HEK293 (cell line): ENCODE results near the gene PRPF31.

Experiments
- FEZF1 ChIP-seq: fragments of 450-650 bp; formaldehyde crosslinking; IDR thresholded peaks from 2 replicates; pipeline ENCODE4 v1.5.1; 2016; ENCODE audit warnings: missing biosample characterization, missing genetic modification characterization
- GLI4 ChIP-seq: fragments of 450-650 bp; formaldehyde crosslinking; IDR thresholded peaks from 2 replicates; pipeline ENCODE4 v1.5.1; 2016; ENCODE audit warnings: missing biosample characterization, missing genetic modification characterization
- GLIS1 ChIP-seq: fragments of 450-650 bp; formaldehyde crosslinking; IDR thresholded peaks from 2 replicates; pipeline ENCODE4 v1.5.1; 2016; ENCODE audit warnings: missing biosample characterization, missing genetic modification characterization
- KLF16 ChIP-seq: fragments of 450-650 bp; formaldehyde crosslinking; IDR thresholded peaks from 2 replicates; pipeline ENCODE4 v1.5.1; 2017; ENCODE audit warnings: missing biosample characterization, missing genetic modification characterization
- OSR2 ChIP-seq: fragments of 450-650 bp; formaldehyde crosslinking; IDR thresholded peaks from 2 replicates; pipeline ENCODE4 v1.5.1; 2016; ENCODE audit warnings: missing biosample characterization, missing genetic modification characterization
- OVOL3 ChIP-seq: fragments of 450-650 bp; formaldehyde crosslinking; IDR thresholded peaks from 2 replicates; pipeline ENCODE4 v1.5.1; 2016; ENCODE audit warnings: missing biosample characterization, missing genetic modification characterization
- SCRT1 ChIP-seq: fragments of 450-650 bp; formaldehyde crosslinking; IDR thresholded peaks from 2 replicates; pipeline ENCODE4 v1.5.1; 2016; ENCODE audit warnings: missing biosample characterization, missing genetic modification characterization, borderline replicate concordance
- SCRT2 ChIP-seq: fragments of 450-650 bp; formaldehyde crosslinking; IDR thresholded peaks from 2 replicates; pipeline ENCODE4 v1.5.1; 2016; ENCODE audit warnings: missing biosample characterization, missing genetic modification characterization
- SP3 ChIP-seq: fragments of 450-650 bp; formaldehyde crosslinking; IDR thresholded peaks from 2 replicates; pipeline ENCODE4 v1.5.1; 2016; ENCODE audit warnings: missing biosample characterization, missing genetic modification characterization
- WT1 ChIP-seq: fragments of 450-650 bp; formaldehyde crosslinking; IDR thresholded peaks from 2 replicates; pipeline ENCODE4 v1.5.1; 2016; ENCODE audit warnings: missing biosample characterization, missing genetic modification characterization
- ZBTB17 ChIP-seq: fragments of 450-650 bp; formaldehyde crosslinking; IDR thresholded peaks from 2 replicates; pipeline ENCODE4 v1.5.1; 2016; ENCODE audit warnings: missing biosample characterization, missing genetic modification characterization
- ZBTB48 ChIP-seq: fragments of 450-650 bp; formaldehyde crosslinking; IDR thresholded peaks from 2 replicates; pipeline ENCODE4 v1.5.1; 2016; ENCODE audit warnings: missing biosample characterization, missing genetic modification characterization
- ZFHX2 ChIP-seq: fragments of 450-650 bp; formaldehyde crosslinking; conservative IDR thresholded peaks from 2 replicates; pipeline ENCODE4 v1.5.1; 2016; ENCODE audit warnings: missing biosample characterization, missing genetic modification characterization
- ZIC2 ChIP-seq: fragments of 450-650 bp; formaldehyde crosslinking; IDR thresholded peaks from 2 replicates; pipeline ENCODE4 v1.5.1; 2016; ENCODE audit warnings: missing biosample characterization, missing genetic modification characterization
- ZNF133 ChIP-seq: fragments of 450-650 bp; formaldehyde crosslinking; IDR thresholded peaks from 2 replicates; pipeline ENCODE4 v1.5.1; 2016; ENCODE audit warnings: missing biosample characterization, missing genetic modification characterization
- ZNF138 ChIP-seq: fragments of 450-650 bp; formaldehyde crosslinking; IDR thresholded peaks from 2 replicates; pipeline ENCODE4 v1.5.1; 2016; ENCODE audit warnings: missing biosample characterization, missing genetic modification characterization, borderline replicate concordance
- ZNF26 ChIP-seq: fragments of 450-650 bp; formaldehyde crosslinking; IDR thresholded peaks from 2 replicates; pipeline ENCODE4 v1.5.1; 2016; ENCODE audit warnings: missing biosample characterization, missing genetic modification characterization
- ZNF280D ChIP-seq: fragments of 450-650 bp; formaldehyde crosslinking; IDR thresholded peaks from 2 replicates; pipeline ENCODE4 v1.5.1; 2016; ENCODE audit warnings: missing biosample characterization, missing genetic modification characterization
- ZNF341 ChIP-seq: fragments of 450-650 bp; formaldehyde crosslinking; IDR thresholded peaks from 2 replicates; pipeline ENCODE4; 2016; ENCODE audit warnings: low read depth, missing biosample characterization, missing genetic modification characterization
- ZNF366 ChIP-seq: fragments of 450-650 bp; formaldehyde crosslinking; conservative IDR thresholded peaks from 2 replicates; pipeline ENCODE4 v1.5.1; 2016; ENCODE audit warnings: missing biosample characterization, missing genetic modification characterization
- ZNF473 ChIP-seq: fragments of 450-650 bp; formaldehyde crosslinking; IDR thresholded peaks from 2 replicates; pipeline ENCODE4 v1.5.1; 2017; ENCODE audit warnings: missing biosample characterization, missing genetic modification characterization
- ZNF501 ChIP-seq: fragments of 450-650 bp; formaldehyde crosslinking; IDR thresholded peaks from 2 replicates; pipeline ENCODE4 v1.5.1; 2016; ENCODE audit warnings: missing biosample characterization, missing genetic modification characterization
- ZNF529 ChIP-seq: fragments of 450-650 bp; formaldehyde crosslinking; IDR thresholded peaks from 2 replicates; pipeline ENCODE4 v1.5.1; 2017; ENCODE audit warnings: missing genetic modification characterization, missing biosample characterization; ENCODE audit not compliant: insufficient replicate concordance
- ZNF544 ChIP-seq: fragments of 450-650 bp; formaldehyde crosslinking; IDR thresholded peaks from 2 replicates; pipeline ENCODE4 v1.5.0; 2017; ENCODE audit warnings: missing biosample characterization, missing genetic modification characterization
- ZNF600 ChIP-seq: fragments of 450-650 bp; formaldehyde crosslinking; IDR thresholded peaks from 2 replicates; pipeline ENCODE4 v1.5.1; 2016; ENCODE audit warnings: missing biosample characterization, missing genetic modification characterization
- ZNF623 ChIP-seq: fragments of 450-650 bp; formaldehyde crosslinking; IDR thresholded peaks from 2 replicates; pipeline ENCODE4 v1.5.1; 2016; ENCODE audit warnings: missing biosample characterization, missing genetic modification characterization
- ZNF629 ChIP-seq: fragments of 450-650 bp; formaldehyde crosslinking; IDR thresholded peaks from 2 replicates; pipeline ENCODE4 v1.5.1; 2017; ENCODE audit warnings: missing biosample characterization, missing genetic modification characterization
- ZNF707 ChIP-seq: fragments of 450-650 bp; formaldehyde crosslinking; IDR thresholded peaks from 2 replicates; pipeline ENCODE4 v1.5.1; 2016; ENCODE audit warnings: missing biosample characterization, missing genetic modification characterization
- ZSCAN30 ChIP-seq: fragments of 450-650 bp; IDR thresholded peaks from 2 replicates; pipeline ENCODE4 v1.5.1; 2018; ENCODE audit warnings: missing biosample characterization, mild to moderate bottlenecking, missing genetic modification characterization, moderate library complexity
- TF ChIP-seq, protein P1 (sequence below): fragments of 450-650 bp; formaldehyde crosslinking; IDR thresholded peaks from 2 replicates; pipeline ENCODE4 v1.5.1; 2016; ENCODE audit warnings: missing biosample characterization, missing genetic modification characterization, borderline replicate concordance
- TF ChIP-seq, protein P2 (sequence below): fragments of 450-650 bp; formaldehyde crosslinking; IDR thresholded peaks from 2 replicates; pipeline ENCODE4 v1.5.1; 2016; ENCODE audit warnings: missing biosample characterization, missing genetic modification characterization

The PRPF31 gene

DNA sequence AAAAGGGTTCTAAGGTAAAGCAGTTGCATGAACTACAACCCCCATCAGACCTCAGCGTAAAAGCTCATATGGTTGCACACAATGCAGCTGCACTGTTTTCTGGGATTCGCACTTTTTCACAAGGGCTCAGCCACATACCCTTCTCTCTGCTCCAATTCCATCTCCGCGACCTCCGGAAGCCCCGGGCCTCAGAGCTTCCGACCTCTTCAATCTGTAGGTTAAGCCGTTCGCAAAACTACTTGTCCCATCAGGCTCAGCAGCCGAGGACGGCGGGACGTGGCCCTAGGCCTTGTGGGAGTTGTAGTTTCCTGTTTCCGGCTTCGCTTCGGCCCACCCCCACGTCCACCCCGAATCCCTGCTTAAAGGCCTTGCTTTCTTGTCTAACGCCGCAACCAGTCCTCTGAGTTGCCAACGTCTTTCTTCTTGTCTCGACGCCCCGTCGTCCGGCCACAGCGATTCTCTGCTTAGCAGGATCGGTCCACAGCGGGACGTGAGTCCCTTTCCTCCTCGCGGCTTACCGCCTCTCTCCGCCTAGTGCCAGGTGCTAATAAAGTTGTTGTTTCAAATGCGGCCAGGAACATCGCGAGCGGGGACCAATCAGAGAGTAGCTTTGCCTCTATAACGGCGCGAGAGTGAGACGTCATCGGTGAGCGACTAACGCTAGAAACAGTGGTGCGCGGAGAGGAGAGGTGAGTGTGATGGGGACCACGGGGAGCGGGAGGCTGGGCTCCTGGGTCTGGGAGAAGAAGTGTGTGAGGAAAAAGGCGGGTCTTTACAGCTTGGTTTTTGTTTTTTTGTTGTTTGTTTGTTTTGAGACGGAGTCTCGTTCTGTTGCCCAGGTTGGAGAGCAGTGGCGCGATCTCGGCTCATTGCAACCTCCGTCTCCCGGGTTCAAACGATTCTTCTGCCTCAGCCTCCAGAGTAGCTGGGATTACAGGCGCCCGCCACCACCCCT lies at the start of gene PRPF31, which contains the start of gene TFPT (continued):
- TF ChIP-seq ZNF26 (tag by site-specific recombination) (no peak), FEZF1 (tag by site-specific recombination) (peak; percentile 89), OSR2 (tag by site-specific recombination) (no peak), ZNF473 (tag by site-specific recombination) (no peak), ZNF600 (tag by site-specific recombination) (0 out of 2 replicates have a peak, but pooled peaks have one; percentile 57), SCRT1 (no peak), ZBTB17 (tag by site-specific recombination) (peak; percentile 98), ZNF629 (tag by site-specific recombination) (peak; percentile 78), ZNF366 (tag by site-specific recombination) (peak; percentile 48; the same call in 1 of the 2 replicates), ZNF280D (tag by site-specific recombination) (peak; percentile 88), ZNF623 (tag by site-specific recombination) (peak; percentile 19; the same call in 1 of the 2 replicates), KLF16 (tag by site-specific recombination) (peak; percentile 98), OVOL3 (tag by site-specific recombination) (peak; percentile 100), SP3 (peak; percentile 97), ZNF133 (no peak), ZNF529 (tag by site-specific recombination) (no peak), GLIS1 (tag by site-specific recombination) (peak; percentile 33), ZNF707 (no peak), ZNF544 (tag by site-specific recombination) (no peak), SCRT2 (peak; percentile 67), ZNF138 (tag by site-specific recombination) (no peak), GLI4 (tag by site-specific recombination) (peak; percentile 96), ZFHX2 (peak; percentile 86), ZSCAN30 (tag by site-specific recombination) (peak; percentile 97), ZIC2 (tag by site-specific recombination) (peak; percentile 70), ZBTB48 (tag by site-specific recombination) (no peak; the same call in 1 of the 2 replicates), ZNF501 (tag by site-specific recombination) (peak; percentile 99), WT1 (peak; percentile 48; the same call in 1 of the 2 replicates), ZNF341 (tag by site-specific recombination) (no peak)
- TF ChIP-seq, protein P1, sequence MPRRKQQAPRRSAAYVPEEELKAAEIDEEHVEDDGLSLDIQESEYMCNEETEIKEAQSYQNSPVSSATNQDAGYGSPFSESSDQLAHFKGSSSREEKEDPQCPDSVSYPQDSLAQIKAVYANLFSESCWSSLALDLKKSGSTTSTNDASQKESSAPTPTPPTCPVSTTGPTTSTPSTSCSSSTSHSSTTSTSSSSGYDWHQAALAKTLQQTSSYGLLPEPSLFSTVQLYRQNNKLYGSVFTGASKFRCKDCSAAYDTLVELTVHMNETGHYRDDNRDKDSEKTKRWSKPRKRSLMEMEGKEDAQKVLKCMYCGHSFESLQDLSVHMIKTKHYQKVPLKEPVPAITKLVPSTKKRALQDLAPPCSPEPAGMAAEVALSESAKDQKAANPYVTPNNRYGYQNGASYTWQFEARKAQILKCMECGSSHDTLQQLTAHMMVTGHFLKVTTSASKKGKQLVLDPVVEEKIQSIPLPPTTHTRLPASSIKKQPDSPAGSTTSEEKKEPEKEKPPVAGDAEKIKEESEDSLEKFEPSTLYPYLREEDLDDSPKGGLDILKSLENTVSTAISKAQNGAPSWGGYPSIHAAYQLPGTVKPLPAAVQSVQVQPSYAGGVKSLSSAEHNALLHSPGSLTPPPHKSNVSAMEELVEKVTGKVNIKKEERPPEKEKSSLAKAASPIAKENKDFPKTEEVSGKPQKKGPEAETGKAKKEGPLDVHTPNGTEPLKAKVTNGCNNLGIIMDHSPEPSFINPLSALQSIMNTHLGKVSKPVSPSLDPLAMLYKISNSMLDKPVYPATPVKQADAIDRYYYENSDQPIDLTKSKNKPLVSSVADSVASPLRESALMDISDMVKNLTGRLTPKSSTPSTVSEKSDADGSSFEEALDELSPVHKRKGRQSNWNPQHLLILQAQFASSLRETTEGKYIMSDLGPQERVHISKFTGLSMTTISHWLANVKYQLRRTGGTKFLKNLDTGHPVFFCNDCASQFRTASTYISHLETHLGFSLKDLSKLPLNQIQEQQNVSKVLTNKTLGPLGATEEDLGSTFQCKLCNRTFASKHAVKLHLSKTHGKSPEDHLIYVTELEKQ (tag by site-specific recombination) = 0 out of 2 replicates have a peak, but pooled peaks have one; percentile 42
- TF ChIP-seq, protein P2, sequence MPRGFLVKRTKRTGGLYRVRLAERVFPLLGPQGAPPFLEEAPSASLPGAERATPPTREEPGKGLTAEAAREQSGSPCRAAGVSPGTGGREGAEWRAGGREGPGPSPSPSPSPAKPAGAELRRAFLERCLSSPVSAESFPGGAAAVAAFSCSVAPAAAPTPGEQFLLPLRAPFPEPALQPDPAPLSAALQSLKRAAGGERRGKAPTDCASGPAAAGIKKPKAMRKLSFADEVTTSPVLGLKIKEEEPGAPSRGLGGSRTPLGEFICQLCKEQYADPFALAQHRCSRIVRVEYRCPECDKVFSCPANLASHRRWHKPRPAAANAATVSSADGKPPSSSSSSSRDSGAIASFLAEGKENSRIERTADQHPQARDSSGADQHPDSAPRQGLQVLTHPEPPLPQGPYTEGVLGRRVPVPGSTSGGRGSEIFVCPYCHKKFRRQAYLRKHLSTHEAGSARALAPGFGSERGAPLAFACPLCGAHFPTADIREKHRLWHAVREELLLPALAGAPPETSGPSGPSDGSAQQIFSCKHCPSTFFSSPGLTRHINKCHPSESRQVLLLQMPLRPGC (tag by site-specific recombination) = peak; percentile 77
